HL-60/S4 (cell line): Measurements from ENCODE around the gene ADRA2B.

Experiments
- in situ Hi-C: fragments of 300-500 bp; cut with MboI; formaldehyde crosslinking; loops from 2 replicates; pipeline ENCODE4 v1.14.3; 2022; ENCODE audit warnings: low sequenced_read_pairs

Gene ADRA2B

DNA sequence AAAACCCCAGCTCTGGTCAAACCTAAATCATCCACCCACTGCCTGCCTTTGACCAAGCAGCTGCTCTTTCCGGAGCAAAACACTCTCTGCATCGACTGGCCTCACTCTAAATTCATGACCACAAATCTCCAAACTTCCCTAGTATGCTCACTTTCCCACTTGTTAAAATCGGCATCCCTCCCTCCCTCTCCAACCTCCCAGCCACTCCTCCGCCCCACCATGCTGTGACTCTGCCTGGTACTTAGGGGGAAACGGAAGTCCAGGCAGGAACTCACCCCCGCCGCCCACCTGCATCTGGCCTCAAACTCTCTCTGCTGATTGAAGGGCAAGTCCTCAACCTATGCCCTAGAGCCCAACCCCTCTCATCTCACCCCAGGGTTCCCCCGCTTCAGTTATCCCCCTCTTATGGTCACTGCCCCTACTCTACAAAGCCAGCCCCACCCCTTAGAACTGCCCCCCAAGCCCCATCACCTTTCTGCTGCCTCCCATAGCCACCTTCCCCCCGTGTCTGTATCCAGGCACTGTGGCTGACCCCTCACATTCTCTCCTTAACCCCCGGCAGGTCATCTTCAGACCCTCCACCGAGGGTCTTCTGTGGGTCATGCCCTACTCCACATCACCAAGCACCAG lies 3.8 kb upstream of the ADRA2B start:
- in situ Hi-C loops: loop anchor here (25.0 kb wide), 1 partner anchor 108 kb away; no protein-coding TSS in a partner anchor

- in situ Hi-C loops: loop anchor here (25.0 kb wide), 1 partner anchor 107 kb away; no protein-coding TSS in a partner anchor
These were observed 3.0 kb upstream of the ADRA2B start for GRCh38 chr2:96119389-96119751.

- in situ Hi-C loops: loop anchor here (25.0 kb wide), 1 partner anchor 107 kb away; no protein-coding TSS in a partner anchor
These were observed 2.5 kb upstream of the ADRA2B start for GRCh38 chr2:96118698-96119388.

DNA sequence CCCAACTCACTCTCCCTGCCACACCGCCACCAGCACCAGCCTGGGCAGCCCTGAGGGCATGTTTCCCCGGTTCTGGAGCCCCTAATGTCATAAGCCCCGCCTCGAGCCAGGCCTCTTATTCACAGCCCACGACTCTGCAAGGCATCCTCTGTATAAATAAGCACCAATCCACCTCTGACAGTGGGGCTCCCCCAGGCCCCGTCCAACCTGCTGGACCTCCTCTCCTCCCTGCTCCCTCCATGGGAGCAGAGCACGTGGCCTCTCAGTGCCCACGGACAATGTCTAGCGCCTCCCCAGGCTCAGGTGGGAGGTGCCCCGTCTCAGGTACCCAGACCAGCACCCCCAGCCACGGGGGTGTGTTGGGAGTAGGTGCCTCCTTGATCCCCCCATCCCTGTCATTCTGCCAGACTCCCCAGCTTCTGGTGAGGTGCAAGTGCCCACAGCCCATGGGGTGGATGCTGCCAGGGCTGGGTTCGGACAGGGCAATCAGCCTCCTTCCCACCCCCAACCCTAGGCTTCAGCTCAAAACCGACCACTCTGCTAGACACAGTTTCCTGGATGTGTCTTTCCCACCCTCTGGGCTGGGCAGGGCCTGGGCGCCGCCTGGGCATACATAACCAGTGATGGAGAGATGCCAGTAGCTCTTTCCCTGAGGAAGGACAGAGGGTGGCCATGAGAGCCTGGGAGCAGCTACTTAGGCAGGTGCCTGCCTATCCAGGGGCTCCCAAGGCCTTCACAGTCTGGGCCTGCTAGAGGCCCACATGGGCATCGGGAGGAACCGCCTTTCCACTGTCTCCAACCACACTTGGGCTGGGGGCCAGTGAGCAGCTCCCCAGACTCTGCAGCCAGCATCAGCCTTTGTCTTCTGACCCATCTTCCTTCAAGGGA lies 1.6 kb upstream of the ADRA2B start:
- in situ Hi-C loops: loop anchor here (25.0 kb wide), 1 partner anchor 106 kb away; no protein-coding TSS in a partner anchor

- in situ Hi-C loops: loop anchor here (25.0 kb wide), 1 partner anchor 105 kb away; no protein-coding TSS in a partner anchor
These were observed 635 bp upstream of the ADRA2B start for GRCh38 chr2:96116879-96117533.

DNA sequence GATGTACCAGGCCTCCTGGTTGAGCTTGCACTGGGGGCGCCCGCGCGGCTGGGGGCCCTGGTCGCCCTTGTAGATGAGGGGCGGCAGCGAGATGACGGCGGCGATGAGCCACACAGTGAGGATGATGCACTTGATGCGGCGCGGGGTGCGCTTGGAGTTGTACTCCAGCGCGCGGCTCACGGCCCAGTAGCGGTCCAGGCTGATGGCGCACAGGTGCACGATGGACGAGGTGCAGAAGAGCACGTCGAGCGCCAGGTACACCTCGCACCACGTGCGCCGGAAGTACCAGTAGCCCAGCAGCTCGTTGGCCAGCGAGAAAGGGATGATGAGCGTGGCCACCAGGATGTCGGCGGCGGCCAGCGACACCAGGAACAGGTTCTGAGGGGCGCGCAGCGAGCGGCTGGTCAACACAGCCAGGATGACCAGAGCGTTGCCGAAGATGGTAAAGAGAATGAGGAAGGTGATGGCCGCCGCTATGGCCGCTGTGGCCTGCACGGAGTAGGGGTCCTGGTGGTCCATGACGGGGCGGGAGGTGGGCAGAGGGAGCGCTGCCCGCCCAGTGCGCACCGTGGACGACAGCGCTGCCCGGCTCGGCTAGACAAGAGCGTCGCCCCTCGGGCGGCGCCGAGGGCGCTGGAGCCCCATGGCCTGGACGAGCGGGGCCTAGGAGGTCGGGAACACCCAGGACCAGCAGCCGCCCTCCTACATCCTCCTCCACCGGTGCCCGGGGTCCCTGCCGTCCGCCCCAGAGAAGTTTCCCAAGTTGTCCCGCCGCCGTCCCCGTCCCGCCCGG lies 544 bp downstream of the ADRA2B start:
- in situ Hi-C loops: loop anchor here (25.0 kb wide), 1 partner anchor 104 kb away; no protein-coding TSS in a partner anchor

- in situ Hi-C loops: loop anchor here (25.0 kb wide), 1 partner anchor 103 kb away; no protein-coding TSS in a partner anchor
These were observed 1.3 kb downstream of the ADRA2B start for GRCh38 chr2:96114903-96115581.

DNA sequence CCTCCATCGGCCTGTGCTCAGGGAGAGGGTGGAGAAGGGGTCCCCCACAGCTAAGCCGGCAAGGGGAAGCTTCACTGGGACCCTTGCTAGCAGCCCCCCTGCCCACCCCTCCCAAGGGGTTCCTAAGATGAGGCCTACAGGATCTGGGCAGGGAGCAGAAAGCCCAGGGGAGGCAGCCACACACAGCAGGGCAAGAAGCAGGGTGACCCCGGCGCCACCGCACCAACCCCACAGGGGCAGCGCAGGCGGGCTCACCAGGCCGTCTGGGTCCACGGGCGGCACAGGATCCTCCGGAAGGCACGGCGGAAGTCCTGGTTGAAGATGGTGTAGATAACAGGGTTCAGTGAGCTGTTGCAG lies 1.8 kb downstream of the ADRA2B start:
- in situ Hi-C loops: loop anchor here (25.0 kb wide), 1 partner anchor 102 kb away; no protein-coding TSS in a partner anchor

GRCh38 chr2:96113951-96114350 lies 2.4 kb downstream of the ADRA2B start:
- in situ Hi-C loops: loop anchor here (25.0 kb wide), 1 partner anchor 102 kb away; no protein-coding TSS in a partner anchor

DNA sequence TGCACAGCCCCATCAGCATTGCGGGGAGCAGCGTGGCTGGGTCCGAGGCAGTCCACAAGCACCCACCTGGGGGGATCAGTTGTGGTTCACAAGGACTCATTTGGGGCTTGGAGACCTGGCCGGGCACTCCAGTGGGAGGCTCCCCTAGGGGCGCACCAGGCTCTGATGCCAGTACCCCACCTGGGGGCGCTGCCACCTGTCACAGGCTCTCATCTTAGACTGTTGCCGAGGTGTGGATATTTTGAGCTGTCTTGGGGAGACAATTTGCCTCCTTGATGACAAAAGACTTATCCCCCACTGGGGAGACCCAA lies 3.0 kb downstream of the ADRA2B start:
- in situ Hi-C loops: loop anchor here (25.0 kb wide), 1 partner anchor 101 kb away; no protein-coding TSS in a partner anchor

GRCh38 chr2:96112501-96113366 lies 3.6 kb downstream of the ADRA2B start:
- in situ Hi-C loops: loop anchor here (25.0 kb wide), 1 partner anchor 100 kb away; no protein-coding TSS in a partner anchor

GRCh38 chr2:96111823-96112500 lies 4.4 kb downstream of the ADRA2B start:
- in situ Hi-C loops: loop anchor here (25.0 kb wide), 1 partner anchor 100 kb away; no protein-coding TSS in a partner anchor

- in situ Hi-C loops: loop anchor here (25.0 kb wide), 1 partner anchor 99 kb away; no protein-coding TSS in a partner anchor
These were observed 5.1 kb downstream of the ADRA2B start for GRCh38 chr2:96111257-96111640.

DNA sequence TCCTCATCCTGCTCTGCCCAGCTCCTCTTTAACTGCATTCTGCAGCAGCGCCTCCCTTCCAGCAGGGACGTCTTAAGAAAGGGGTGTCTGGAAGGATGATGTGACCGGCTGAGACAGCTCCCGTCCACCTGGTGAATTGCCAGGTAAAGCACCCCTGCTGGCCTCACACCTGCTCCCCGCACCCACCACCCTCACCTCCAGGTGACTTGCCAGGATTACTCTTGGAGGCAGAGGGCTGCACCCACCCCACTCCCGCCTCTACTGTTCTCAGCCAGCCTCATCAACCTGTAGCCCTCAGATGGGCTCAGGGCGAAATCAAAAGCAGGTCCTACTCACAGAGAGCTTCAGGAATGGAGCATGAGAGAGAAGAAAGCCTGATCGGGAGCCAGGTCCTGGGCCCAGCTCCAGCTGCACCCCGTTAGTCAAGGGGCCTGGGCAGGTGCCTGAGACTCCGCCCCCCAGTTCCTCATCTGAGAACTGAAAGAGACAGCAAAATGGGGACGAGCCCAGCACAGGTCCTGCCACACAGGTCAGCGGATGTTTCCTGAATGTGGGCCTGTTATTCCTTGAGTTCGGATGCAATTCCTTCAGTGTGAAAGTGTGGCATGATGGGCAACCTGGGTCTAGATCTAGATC lies 5.6 kb downstream of the ADRA2B start:
- in situ Hi-C loops: loop anchor here (25.0 kb wide), 1 partner anchor 98 kb away; no protein-coding TSS in a partner anchor

- in situ Hi-C loops: loop anchor here (25.0 kb wide), 1 partner anchor 98 kb away; no protein-coding TSS in a partner anchor
These were observed 6.3 kb downstream of the ADRA2B start for GRCh38 chr2:96109931-96110511.

DNA sequence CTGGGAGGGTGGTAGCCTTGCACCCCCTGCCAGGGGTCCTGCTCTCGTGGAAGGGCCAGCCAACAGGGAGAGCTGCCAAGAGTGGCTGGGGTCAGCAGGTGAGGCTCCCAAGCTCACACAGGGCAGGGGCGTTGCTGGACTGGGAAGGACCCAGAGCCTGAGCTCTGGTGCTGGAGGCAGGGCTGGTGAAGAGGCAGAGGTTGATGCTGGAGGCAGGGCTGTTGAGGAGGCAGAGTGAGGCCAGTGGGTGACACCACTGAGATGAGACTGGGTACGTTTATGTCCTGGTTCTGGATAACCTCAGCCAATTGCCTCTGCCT lies 7.0 kb downstream of the ADRA2B start:
- in situ Hi-C loops: loop anchor here (25.0 kb wide), 1 partner anchor 97 kb away; no protein-coding TSS in a partner anchor
